DMS114 treated with DMSO at 0.1 percent for 48 hours (cell line): ENCODE data around the gene CPZ.
"Not testable (repeated sequence)": the region's sequence is repeated elsewhere in the genome, so short reads cannot be mapped to it uniquely, and the experiment has no call there.

ENCODE experiments used
- DNase-seq: peaks from one replicate; lab custom pipeline; 2025; ENCODE audit not compliant: unreplicated experiment; lab: John Stamatoyannopoulos, UW

The CPZ gene

GRCh38 chr4:8608714-8609391 lies 16.3 kb downstream of the CPZ start:
- DNase-seq: no peak

- no peak for DNase-seq
Measured at GRCh38 chr4:8609406-8609805, 16.8 kb downstream of the CPZ start.

GRCh38 chr4:8609824-8610350 lies 17.3 kb downstream of the CPZ start:
- DNase-seq: no peak

GRCh38 chr4:8610858-8611616 lies 18.5 kb downstream of the CPZ start:
- no peak for DNase-seq

GRCh38 chr4:8612646-8613045 lies 20.1 kb downstream of the CPZ start:
- no peak for DNase-seq

GRCh38 chr4:8613421-8614364 lies 21.1 kb downstream of the CPZ start:
- no peak for DNase-seq

- no peak for DNase-seq
Measured at GRCh38 chr4:8614365-8615193, 22.0 kb downstream of the CPZ start.

- DNase-seq: no peak
Measured at GRCh38 chr4:8615366-8615765, 22.8 kb downstream of the CPZ start.

GRCh38 chr4:8615921-8616787 lies 23.6 kb downstream of the CPZ start:
- no peak for DNase-seq

- DNase-seq: no peak
Measured at GRCh38 chr4:8616831-8617230, 24.3 kb downstream of the CPZ start.

GRCh38 chr4:8617486-8618040 lies 25.0 kb downstream of the CPZ start:
- no peak for DNase-seq

- DNase-seq: no peak
Measured at GRCh38 chr4:8618421-8618820, 25.9 kb downstream of the CPZ start.

- DNase-seq: no peak
Measured at GRCh38 chr4:8618961-8619720, 26.6 kb downstream of the CPZ start.

- DNase-seq: not testable (repeated sequence)
Measured at GRCh38 chr4:8621135-8621534, 28.6 kb downstream of the CPZ start.

- not testable (repeated sequence) for DNase-seq
Measured at GRCh38 chr4:8624601-8625272, 32.2 kb downstream of the CPZ start.

- not testable (repeated sequence) for DNase-seq
Measured at GRCh38 chr4:8630240-8630905, 37.8 kb downstream of the CPZ start.

- DNase-seq: not testable (repeated sequence)
Measured at GRCh38 chr4:8631896-8632295, 39.3 kb downstream of the CPZ start.
